Smooth muscle cell of the coronary artery (primary cell): ENCODE results near the gene UGT2B11. TPM values are rescaled to one million over a fixed set of nuclear protein-coding genes. Genes with fewer than 3 reads are reported as not detected.

Experiments used
- total RNA-seq: library from RNA; depleted of rRNA; stranded (reverse); fragments of >200 nt; gene quantifications from 2 replicates; pipeline ENCODE4 v1.2.3, GENCODE V29; 2014; ENCODE audit warnings: low replicate concordance

The UGT2B11 gene
- not detected in 2 replicates for total RNA-seq

GRCh38 chr4:69214716-69215115, at the start of gene UGT2B11:
Gene UGT2B11, minus strand, starts transcription at chr4:69214748. Its CDS starts 26 bp downstream, at chr4:69214722.

Other genes with a start within 250 kb of the UGT2B11 start
- not detected in 2 replicates for gene UGT2B7, start 118.3 kb downstream of the UGT2B11 start, total RNA-seq
- not detected in 2 replicates for gene UGT2B28, start 65.7 kb upstream of the UGT2B11 start, total RNA-seq